Measurements from ENCODE around the gene IMPA2.

IMPA2 gene

GRCh38 chr18:12079491-12080237 is 98.4 kb downstream of the IMPA2 start:
- DNase-seq, result no peak

Measured in activated gamma-delta T cell (primary cell).